GM12801 (cell line): Measurements from ENCODE around the gene SETD1A.

Source experiments
- TF ChIP-seq, protein P1 (sequence below): IDR thresholded peaks from one replicate; pipeline ENCODE4 v1.5.1; 2011; ENCODE audit warnings: control low read depth; ENCODE audit not compliant: insufficient read length; ENCODE audit errors: extremely low read depth

SETD1A gene

DNA sequence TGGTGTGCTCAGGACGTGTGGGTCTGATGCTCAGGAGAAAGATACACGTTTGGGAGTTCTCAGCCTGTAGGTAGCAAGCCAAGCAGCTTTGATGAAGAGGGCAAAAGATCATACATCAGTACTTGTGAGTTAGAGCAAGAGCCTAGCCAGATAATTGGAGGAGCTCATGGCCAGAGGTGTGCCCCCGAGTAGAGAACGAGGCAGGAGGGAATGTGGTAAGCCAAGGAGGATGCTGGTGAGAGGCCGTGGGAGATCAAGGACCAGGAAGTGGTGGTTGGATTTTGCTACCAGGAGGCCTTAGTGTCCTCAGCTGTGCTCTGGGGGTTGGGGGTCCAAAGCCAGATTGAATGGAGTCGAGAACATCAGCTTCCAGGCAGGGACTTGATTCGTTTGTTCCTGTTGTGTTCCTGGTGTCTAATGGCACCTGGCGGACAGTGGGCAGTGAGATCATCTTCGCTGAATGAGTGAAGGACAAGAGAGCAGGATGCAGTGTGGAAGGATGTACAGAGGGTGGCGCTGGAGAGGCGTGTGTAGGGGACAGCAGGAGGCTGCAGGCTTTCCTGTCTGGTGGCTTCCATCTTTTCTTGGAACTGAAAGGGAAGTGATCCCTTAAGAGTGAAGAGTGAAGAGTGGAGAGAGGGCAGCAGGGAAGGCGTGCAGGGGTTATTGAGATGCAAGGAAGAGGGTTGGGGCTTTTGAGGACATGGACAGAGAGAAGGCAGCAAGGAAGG, 22.6 kb upstream of the SETD1A start:
- TF ChIP-seq, protein P1, sequence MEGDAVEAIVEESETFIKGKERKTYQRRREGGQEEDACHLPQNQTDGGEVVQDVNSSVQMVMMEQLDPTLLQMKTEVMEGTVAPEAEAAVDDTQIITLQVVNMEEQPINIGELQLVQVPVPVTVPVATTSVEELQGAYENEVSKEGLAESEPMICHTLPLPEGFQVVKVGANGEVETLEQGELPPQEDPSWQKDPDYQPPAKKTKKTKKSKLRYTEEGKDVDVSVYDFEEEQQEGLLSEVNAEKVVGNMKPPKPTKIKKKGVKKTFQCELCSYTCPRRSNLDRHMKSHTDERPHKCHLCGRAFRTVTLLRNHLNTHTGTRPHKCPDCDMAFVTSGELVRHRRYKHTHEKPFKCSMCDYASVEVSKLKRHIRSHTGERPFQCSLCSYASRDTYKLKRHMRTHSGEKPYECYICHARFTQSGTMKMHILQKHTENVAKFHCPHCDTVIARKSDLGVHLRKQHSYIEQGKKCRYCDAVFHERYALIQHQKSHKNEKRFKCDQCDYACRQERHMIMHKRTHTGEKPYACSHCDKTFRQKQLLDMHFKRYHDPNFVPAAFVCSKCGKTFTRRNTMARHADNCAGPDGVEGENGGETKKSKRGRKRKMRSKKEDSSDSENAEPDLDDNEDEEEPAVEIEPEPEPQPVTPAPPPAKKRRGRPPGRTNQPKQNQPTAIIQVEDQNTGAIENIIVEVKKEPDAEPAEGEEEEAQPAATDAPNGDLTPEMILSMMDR: no peak

DNA sequence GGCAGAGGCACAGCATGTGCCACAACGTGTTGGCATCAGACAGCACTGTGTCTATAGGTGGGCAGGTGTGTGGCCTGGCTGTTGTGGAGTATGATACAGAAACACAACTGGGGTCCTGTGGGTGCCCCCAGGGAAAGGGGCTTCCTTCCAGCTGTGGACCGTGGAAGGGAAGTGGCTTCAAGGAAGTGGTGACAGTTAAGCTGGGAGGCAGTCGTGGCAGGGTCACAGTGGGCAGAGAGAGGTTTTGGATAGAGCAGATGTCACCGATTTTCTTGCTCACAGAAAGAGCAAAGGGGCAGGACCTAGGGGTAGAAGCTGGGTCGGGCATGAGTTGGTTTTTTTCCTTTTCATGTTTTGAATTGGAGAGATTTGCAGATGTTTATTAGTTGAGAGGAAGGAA, 19.9 kb upstream of the SETD1A start:
- TF ChIP-seq, protein P1: no peak

DNA sequence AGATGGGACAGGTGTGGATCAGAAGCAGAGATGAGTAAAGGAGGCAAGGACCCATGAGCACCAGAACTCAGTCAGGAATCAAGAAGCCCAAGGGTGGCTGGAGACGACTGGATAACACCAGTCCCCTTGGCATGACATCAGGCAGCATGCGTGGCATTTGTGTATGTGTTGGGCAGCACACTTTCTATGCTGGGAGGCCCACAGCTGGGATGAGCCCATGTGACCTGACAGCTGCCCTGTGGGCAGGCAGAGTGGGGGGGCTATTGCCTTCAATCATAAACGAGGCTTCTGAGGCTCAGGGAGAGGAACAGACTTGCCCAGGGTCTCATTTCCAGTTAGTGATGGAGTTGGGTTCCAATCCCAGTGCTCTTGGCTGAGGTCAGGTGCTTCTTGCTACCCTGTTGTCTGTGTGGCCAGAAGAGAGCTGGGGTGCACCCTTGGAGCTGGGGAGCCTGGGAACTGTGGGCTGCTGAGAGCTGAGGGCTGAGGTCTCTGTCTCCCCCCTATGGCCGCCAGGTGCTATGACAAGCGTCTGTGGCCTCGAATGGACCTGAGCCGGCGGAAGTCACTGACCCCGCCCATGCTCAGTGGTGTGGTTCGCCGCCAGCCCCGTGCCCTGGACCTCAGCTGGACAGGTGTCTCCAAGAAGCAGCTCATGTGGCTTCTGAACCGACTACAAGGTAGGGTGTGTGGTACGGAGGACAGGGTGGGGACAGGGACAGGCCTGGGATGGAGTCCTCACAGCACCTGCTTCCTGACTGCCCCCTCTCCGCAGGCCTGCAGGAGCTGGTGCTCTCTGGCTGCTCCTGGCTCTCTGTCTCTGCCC, 15.7 kb upstream of the SETD1A start:
- TF ChIP-seq, protein P1: no peak

DNA sequence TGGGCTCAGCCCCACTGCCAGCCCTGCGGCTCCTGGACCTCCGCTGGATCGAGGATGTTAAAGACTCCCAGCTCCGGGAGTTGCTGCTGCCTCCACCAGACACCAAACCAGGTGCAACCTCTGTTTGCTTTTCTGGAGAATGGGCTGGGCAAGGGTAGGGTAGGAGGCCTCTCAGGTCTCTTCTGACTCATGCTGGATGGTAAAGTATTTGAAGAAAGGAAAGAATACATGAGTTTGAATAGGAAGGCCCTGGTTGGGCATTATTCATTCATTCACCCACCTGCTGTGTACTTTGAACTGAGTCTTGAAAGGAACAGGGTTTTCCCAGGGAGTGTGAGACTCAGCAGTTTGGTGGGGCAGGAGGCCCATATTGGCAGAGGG, 15.1 kb upstream of the SETD1A start:
- TF ChIP-seq, protein P1: no peak

DNA sequence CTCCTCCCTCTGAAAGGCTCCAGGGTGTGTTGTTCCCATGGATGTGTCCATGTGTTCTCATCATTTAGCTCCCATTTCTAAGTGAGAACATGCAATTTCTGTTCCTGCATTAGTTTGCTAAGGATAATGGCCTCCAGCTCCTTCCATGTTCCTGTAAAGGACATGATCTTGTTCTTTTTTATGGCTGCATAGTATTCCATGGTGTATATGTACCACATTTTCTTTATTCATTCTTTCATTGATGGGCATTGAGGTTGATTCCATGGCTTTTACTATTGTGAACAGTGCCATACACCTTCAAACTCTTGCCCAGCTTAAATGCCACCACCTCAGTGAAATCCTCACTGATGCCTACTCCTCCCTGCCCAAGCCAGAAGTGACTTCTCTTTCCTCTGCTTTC, 13.2 kb upstream of the SETD1A start:
- TF ChIP-seq, protein P1: no peak

DNA sequence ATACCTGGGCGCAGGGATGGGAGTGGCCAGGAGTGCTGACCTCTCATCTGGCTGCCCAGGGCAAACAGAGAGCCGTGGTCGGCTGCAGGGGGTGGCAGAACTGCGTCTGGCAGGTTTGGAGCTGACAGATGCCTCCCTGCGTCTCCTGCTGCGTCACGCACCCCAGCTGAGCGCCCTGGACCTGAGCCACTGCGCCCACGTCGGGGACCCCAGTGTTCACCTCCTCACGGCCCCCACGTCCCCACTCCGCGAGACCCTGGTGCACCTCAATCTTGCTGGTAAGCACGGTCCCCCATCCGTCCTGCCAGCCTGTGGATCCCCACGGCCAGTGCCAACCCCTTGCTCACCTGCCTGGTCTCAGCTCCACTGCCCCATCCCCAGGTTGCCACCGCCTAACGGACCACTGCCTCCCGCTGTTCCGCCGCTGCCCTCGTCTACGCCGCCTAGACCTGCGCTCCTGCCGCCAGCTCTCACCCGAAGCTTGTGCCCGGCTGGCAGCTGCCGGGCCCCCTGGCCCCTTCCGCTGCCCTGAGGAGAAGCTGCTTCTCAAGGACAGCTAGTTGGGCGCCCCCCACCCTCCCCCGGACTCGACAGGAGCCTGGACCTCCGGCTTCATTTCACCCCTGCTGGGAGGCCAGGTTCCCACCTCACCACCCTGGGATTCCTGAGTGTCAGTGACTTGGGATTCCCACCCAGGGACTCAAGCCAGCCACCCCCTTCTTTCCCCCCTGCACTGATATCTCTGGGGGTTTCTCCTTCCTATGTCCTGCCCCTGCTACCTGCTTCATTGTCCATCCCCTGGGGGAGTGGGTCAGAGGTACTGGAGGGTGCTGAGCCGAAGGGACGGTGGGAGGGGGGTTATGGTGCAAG, 10.6 kb upstream of the SETD1A start:
- TF ChIP-seq, protein P1: no peak

DNA sequence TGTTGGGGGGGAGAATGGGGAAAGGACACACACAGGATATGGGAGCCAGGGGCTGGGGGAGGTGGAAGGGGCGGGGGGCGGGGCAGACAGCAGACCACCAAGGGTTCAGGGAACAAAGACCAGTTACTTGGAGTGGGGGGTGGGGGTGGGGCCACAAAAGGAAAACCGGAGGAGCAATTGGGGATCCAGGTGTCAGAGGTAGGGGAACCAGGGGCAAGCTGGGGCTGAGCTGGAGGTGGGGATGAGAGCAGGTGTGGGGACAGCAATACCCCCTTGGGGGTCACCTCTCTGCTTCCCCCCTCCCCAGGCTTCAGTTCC, 10.1 kb upstream of the SETD1A start:
- TF ChIP-seq, protein P1: no peak
